SHP77 treated with DMSO at 0.1 percent for 48 hours (cell line): ENCODE measurements around the gene ZC3HAV1.
A peak's percentile ranks its signal among the peaks of the same experiment; 100 is the strongest.
"Not testable (repeated sequence)": the region's sequence is repeated elsewhere in the genome, so short reads cannot be mapped to it uniquely, and the experiment has no call there.

Experiments
- DNase-seq: peaks from one replicate; lab custom pipeline; 2025; lab: John Stamatoyannopoulos, UW

Gene ZC3HAV1

DNA sequence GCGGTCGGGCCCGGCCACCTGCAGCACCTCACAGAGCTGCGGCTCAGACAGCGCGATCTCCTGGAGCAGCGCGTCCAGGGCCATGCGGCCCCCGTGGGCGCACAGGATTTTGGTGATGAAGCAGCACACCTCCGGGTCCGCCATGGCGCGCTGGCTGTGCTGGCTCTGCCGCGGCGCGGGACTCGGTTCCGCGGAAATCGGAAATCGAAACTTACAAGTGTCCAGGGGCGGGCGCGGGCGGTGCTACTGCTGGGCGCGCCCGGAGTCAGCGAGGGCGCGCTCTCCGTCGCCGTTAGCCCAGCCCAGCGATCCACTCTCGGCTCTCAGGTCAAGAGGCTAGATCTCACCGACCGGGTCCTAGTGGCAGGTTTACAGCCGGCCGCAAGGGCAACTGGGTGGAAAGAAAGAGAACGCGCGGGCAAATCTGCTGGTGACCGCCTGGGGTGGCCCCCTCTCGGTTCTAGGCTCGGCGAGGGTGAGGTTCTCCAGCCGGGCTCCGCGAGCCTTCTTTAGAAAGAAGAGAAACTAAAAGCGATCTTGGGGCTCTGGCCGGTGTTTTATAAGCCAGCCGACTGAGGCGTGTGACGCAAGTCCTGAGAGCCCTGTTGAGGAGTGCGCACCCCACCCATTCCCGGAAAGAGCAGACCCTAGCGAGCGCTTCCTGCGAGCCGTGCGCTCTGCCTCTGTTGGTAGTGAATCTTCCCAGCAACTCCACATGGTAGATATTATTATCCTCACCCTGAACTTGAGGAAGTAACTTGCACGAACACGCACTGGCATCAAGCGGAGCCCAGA lies at the start of gene ZC3HAV1:
Gene ZC3HAV1 (minus strand): TSS at position 533 of the 795 bp plus-strand sequence. CDS start 389 bp downstream, at position 144.
- DNase-seq: peak; percentile 77

DNA sequence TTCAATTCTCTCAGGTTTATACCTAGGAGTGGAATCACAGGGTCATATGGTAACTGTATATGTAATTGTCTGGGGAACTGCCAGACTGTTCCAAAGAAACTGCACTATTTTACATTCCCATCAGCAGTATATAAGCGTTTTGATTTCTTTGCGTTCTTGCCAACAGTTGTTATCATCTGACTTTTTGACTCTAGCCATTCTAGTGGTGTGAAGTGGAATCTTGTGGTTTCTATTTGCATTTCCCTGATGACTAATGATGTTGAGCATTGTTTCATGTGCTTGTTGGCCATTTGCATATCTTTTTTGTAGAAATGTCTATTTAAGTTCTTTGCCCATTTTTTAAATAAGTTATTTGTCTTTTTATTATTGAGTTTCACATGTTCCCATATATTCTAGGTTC lies 44.3 kb upstream of the ZC3HAV1 start:
- no peak for DNase-seq

DNA sequence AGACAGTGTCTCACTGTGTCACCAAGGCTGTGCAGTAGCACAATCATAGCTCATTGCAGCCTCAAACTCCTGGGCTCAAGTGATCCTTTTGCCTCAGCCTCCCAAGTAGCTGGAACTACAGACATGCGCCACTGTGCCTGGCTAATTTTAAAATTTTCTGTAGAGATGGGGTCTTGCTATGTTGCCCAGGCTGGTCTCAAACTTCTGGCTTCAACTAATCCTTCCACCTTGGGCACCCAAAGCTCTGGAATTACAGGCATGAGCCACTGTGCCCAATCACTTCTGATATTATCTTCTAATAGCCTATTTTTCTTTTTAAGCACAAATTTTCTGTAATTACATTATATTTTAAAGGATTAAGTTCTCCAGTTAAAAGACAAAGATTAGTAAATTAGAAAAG lies 42.6 kb upstream of the ZC3HAV1 start:
- DNase-seq: no peak

DNA sequence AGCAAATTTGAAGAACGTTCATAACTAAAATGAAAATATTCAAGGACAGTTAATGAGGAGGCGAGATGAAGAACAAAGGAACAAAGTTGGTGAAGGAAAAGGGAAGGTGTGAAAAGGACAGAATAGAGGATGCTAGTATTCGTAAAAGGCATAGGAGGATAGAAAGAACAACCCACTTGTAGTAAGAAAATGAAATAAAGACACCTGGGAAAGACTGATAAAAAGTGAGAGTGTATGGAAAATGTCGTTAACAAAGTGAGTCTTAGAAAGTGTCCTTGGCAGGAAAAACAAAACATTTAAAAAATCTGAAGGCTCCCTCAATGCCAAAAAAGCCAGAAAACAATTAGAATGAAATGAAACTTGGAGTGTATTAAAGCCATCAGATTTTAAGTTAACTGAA lies 29.6 kb upstream of the ZC3HAV1 start:
- DNase-seq: no peak

DNA sequence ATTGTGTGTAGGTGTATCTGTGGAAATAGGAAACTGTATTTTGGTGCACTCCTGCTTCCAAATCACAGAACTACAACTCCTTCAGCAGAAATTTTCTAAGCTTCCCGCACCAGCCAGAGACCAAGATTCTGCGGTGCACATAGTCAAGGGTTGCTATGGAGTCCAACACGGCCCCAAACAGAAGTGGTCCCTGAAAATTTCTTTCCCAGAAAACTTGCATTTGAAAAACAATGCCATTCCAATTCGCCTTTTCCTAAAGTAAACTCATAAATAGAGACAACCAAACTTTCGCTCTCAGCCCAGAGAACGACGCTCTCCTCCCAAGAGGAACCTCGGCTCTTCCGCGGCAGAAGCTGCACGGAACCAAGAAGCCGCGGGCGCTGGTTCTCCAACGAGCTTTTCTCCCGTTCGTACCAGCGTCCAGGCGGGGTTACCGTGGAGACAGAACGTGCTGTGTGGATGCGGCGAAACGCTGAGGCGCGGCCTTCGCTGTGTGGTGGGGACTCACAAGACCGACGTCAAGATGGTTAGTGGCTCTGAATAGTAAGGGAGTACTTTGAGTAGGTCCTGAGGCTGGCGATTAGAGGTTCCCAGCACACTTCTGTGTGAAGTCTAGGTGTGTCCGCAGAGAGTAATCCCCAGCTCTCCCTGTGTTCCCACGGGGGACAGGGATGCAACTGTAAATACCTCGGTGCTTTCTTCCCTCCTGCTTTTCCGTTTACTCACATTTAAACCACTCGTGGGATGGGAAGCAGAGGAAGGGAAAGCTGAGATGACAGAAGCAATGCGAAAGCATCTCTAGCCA lies 24.0 kb upstream of the ZC3HAV1 start:
- peak; percentile 53 for DNase-seq

DNA sequence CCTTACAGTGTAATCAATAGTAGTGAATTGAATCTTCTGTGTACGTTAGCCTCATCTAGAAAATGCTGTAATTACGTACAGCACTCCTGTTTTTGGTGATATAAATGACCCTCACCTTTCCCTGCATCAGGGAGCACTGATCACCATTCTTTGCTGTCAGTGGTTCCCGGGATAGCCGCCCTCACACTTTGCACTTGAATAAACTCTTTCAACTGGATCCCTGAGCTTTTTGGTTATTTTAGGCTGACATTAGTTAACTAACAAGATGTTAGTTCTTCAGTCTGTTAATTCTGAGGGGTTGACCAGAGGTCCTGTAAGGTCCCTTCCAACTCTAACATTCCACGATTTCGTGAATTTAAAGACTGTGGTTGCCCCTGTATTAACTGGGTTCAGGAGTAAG lies 23.4 kb upstream of the ZC3HAV1 start:
- no peak for DNase-seq

DNA sequence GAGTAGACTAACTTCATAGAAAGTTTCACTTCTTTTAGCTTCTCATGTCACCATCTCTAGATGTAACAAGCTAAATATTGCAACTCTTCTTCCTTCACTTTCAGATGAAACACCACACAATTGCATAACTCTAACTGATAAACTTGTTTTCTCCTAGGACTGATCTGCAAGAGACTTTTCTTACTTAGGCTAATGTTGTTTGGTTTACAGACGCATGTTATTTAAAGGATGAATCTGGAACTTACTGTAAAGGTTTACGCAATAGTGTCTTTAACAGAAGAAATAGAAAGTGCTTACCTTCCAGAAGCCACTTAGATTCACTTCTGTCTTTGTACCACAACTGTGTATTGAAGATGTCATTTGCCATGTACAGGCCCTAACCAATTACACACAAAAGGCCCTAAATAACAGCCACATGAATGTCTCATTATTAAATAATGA lies 22.1 kb upstream of the ZC3HAV1 start:
- DNase-seq: no peak

DNA sequence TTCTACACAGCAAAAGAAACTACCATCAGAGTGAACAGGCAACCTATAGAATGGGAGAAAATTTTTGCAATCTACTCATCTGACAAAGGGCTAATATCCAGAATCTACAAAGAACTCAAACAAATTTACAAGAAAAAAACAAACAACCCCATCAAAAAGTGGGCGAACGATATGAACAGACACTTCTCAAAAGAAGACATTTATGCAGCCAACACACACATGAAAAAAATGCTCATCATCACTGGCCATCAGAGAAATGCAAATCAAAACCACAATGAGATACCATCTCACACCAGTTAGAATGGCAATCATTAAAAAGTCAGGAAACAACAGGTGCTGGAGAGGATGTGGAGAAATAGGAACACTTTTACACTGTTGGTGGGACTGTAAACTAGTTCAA lies 20.3 kb upstream of the ZC3HAV1 start:
- not testable (repeated sequence) for DNase-seq

DNA sequence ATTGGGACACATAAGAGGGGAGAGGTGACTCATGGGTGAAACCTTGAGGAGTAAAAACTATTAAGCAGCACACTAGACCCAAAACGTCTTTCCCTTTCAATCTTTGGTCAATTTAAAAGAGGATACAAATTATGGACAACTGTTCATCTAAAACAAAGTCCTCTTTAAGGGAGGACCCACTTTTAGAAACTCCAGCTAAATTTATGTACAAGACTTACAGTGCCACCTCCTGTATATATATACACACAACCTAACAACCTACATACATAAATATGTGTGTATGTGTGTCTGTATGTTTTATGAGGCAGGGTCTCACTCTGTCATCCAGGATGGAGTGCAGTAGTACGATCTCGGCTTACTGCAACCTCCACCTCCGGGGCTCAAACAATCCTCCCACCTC lies 18.1 kb upstream of the ZC3HAV1 start:
- no peak for DNase-seq

DNA sequence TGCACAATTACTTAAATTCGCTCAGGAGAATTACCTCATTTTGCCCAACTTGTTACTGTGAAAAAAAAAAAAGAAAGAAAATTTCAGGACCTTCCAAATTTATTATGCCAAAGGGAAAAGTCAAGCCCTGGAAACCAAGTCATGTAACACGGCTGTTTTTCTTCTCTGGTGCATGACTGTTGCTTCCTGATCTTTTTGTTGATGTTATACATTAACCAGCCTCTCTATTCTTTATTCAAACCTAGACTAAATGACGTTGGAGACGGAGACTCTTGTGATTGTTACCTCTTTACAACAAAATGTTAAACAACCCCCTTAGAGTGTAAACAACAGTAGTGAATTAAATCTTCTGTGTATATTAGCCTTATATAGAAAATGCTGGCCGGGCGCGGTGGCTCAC lies 16.1 kb upstream of the ZC3HAV1 start:
- no peak for DNase-seq

DNA sequence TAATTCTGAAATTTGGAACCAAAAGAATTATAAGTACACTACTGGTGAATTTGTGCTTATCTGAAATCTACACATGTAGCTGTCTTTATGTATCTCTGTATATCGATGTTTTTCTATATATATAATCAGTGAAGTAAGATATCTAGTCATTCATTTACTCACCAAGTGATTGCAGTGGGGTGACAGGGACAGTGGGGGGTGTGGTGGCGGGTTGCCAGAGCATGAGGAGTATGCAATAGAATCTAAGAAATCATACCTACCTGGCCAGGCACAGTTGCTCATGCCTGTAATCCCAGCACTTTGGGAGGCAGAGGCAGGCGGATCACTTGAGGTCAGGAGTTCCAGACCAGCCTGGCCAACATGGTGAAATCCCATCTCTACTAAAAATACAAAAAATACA lies 15.5 kb upstream of the ZC3HAV1 start:
- DNase-seq: not testable (repeated sequence)

DNA sequence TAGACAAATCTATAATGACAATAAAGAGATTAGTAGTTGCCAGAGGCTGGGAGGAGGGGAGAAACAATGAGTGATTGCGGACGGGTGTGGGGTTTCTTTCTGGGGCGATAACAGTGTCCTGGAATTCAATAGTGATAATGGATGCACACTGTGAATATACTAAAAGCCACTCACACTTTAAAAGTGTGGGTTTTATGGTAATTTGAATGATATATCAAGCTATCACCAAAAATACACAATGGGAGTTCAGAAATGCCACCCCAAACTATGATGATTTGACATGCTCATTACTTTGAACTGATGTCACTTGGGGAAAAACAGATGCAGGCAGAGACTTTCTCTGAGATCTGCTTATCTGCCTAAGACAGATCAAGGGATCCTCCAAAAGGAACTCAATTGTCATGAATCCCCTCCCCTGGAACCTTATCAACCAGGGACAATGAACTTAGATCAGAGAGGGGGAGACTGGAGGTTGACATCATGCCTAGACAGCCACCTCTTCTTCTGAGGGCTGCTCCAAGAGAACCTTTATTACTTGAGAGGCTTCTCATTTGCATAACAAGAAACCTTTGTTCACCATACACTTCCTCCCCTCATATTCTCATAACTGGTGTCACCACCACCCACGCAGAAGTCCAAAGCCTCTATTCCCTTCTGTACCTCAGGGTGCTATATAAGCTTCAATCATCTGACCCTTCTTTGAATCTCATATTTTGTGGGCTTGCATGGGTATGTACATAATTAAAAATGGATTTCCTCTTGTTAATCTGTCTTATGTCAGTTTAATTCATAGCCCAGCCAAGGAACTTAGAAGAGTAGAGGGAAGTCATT lies 14.8 kb upstream of the ZC3HAV1 start:
- no peak for DNase-seq

DNA sequence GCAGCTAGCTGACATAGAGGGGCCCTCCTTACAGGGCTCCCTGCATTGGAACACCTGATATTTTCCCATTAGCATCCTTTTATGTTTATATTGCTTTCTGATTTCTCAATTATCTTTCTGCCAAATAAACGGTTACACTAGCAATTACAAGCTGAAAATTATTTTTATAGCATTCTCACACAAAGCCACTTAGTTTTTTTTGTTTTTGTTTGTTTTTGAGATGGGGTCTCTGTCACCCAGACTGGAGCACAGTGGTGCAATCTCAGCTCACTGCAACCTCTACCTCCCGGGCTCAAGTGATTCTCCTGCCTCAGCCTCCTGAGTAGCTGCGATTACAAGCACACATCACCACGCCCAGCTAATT lies 9.9 kb upstream of the ZC3HAV1 start:
- DNase-seq: no peak

DNA sequence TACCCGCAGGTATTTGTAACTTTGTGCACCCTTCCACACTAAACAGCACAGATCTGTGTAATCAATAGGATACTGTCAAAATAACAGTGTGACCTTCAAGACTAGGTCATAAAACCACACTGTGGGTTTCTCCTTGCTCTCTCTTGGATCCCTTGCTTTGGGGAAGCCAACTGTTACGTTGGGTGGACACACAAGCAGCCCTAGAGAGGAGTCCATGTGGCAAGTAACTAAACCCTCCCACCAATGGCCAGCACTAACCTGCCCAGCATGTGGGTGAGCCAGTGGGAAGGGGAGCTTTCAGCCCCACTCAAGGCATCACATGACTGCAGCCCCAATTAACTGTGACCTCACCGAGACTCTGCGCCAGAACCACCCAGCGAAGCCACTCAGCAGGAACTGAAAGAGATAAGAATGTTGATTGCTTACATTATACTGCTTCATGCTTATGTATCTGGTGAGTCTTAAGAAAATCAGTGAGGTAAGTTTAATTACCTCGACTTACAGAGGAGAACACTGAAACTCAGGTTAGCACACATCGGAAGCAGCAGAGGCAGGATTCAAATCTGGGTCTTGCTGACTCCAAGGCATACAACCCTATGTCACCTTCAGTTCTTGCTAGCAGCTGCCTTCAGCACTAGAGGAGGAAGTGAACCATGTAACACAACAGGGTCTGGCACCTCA lies 9.4 kb upstream of the ZC3HAV1 start:
- DNase-seq: no peak

DNA sequence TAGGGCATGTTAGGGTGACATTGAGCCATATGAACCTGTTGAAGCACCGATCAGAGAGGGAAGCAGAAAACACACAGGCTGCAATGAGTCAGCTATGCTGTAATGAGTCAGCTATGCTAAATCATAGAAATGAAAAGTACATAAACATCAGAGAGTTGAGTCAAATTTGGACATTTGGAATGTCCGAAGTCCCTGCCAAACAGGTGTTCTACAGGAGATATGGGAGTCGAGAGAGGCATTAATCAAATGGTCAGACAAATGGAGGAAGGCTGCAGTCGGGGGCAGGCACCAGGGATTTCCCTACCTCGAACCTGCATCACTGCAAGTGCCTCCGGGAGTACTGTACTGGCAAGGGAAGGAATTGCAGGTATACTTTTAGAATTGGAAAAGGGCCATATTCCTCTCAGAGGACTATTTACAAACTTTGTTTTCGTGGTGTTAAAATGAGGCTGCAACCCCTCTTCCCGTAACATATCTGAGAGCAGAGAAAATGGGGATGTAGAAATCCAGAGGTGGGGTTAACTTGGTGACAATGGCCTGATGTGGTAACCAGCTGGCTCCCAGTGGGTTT lies 8.8 kb upstream of the ZC3HAV1 start:
- DNase-seq: no peak

DNA sequence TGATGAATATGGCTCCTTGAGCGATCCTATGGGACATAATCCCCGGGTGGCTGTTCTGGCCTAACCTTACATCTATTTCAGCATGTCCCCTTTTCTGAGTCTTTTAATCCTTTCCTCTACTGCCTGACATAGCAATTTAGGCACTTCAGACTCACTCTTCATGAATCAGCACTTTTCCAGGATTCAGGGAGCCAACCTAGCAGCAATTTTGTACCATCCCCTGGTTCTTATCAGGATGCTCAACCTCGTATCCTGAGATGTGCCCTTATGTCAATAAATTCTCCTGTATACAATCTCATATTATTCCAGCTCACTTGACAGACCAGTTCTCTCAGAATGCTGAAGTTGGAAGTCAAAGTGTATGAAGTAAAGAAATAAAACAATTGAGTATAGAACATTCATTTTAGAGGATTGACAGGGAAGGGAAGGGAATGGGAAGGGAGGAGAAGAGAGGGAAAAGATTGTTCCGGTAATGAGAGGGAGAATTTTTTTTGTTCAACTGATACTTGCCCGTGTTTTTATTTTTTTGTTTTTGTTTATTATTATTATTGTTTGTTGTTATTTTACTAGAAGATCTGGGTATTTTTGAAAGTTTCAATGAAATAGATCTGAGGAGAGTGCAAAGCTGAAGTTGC lies 8.2 kb upstream of the ZC3HAV1 start:
- DNase-seq: no peak

DNA sequence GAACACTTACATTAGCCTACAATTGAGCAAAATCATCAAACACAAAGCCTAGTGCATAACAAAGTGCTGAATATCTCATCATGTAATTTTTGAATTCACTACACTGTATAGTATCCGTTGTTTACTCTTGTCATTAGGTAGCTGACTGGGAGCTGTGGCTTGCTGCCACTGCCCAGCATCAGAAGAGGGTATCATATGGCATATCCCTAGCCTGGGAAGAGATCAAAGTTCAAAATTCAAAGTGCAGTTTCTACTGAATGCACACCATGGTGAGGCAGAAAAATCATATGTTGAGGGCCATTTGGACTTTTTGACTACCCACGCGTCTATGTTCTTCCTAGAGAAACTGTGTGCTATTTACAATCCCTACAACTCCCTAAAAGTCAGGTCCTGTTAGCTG lies 7.5 kb upstream of the ZC3HAV1 start:
- no peak for DNase-seq

DNA sequence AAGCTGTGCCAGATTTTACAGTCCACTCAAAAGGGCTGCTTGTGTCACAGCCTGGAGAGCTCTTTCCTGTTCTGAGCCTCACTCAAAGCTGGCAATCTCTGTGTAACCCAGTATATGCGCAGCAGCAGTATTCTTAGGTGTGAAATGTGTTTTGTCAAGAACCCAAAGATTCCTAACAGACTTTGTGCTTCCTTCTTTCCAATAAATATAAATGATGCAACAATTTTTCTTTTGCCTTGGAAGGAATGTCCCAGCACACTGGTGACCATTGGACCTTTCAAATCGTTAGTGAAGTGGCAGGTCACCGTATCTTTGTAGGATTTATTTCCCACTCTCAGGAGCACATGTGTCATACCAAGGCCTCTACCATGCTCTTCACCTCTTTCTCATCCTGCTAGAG lies 5.6 kb upstream of the ZC3HAV1 start:
- no peak for DNase-seq

DNA sequence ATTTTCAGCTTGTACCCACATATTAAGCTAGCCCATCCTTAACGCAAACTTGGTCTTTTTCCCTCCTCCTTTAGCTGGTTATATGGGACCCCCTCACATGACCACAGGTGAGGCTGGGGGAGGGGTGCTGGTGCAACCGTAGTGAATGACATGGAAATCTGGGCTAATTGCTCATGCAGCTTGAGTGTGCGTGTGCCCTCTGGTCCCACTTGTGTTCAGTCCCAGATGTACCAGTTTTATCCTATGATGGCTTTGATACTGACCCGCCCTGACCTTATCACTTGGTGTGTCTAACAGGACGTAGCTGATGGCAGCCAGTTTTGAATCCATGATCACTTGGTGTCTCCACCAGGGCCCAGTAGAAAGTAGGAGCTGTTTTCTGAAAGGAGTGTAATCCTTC lies 5.1 kb upstream of the ZC3HAV1 start:
- DNase-seq: no peak

DNA sequence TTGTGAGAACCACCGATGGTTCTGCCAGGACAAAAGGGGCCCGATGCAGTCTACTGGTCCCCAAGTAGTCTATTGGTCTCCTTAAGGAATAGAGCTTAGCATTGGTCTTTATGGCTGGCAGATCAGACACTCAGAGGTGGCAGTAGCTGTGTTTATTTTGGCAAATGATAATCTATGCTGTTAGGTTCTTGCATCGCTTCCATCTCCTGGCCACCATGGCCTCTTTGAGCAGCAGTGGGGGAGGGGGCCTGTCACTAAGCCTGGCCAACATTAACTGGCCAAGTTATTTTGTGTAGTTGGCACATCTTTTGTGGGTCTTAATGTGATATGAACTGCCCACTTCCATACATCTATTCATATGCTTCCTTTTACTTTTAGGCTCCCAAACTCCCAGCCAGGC lies 4.5 kb upstream of the ZC3HAV1 start:
- DNase-seq: no peak

DNA sequence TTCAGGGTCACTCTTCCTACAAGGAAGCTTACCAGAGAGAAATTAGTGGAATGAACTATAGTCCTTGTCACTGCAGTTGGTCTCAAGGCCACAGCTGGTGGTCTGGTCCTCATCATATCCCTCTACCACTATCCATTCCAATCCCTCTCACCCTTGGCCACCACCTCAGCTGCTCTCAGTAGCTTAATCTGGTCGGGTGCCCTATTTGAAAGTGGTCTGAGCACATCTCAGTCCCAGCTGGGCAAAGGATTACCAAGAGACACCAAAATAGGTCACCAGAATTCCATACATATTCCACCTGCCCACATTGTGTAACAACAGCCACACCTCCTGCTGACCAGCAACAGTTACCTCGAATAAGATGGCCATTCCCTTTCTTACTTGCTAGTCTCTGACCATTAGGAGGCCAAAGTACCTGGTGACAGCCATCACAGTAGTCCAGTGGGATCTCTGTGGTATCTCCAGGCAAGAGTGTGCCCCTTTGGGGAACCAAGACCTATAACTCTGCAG lies 3.3 kb upstream of the ZC3HAV1 start:
- no peak for DNase-seq
